Endothelial cell (in vitro differentiated cells): ENCODE results near the gene PPP4R2. TPM values are rescaled to one million over a fixed set of nuclear protein-coding genes. Genes with fewer than 3 reads are reported as not detected.

Experiments
- DNase-seq: peaks from one replicate; pipeline ENCODE4 v3.0.0; 2021; ENCODE audit warnings: low spot score
- H3K27ac Mint-ChIP-seq: one replicate; pipeline ENCODE4 v1.8.0; 2021; ENCODE audit warnings: mixed read lengths, inconsistent platforms; ENCODE audit not compliant: unreplicated experiment
- H3K27me3 Mint-ChIP-seq: one replicate; pipeline ENCODE4 v1.8.0; 2021; ENCODE audit warnings: mild to moderate bottlenecking, moderate library complexity, mixed read lengths, inconsistent platforms; ENCODE audit not compliant: unreplicated experiment
- H3K36me3 Mint-ChIP-seq: one replicate; pipeline ENCODE4 v1.8.0; 2021; ENCODE audit warnings: mild to moderate bottlenecking, low read depth, mixed read lengths, inconsistent platforms; ENCODE audit not compliant: unreplicated experiment
- H3K4me1 Mint-ChIP-seq: one replicate; pipeline ENCODE4 v1.8.0; 2021; ENCODE audit warnings: mild to moderate bottlenecking, mixed read lengths, inconsistent platforms; ENCODE audit not compliant: unreplicated experiment
- H3K4me3 Mint-ChIP-seq: one replicate; pipeline ENCODE4 v1.8.0; 2021; ENCODE audit warnings: mild to moderate bottlenecking, mixed read lengths, inconsistent platforms; ENCODE audit not compliant: unreplicated experiment
- H3K9me3 Mint-ChIP-seq: one replicate; pipeline ENCODE4 v1.8.0; 2021; ENCODE audit warnings: mixed read lengths, inconsistent platforms; ENCODE audit not compliant: unreplicated experiment
- total RNA-seq: library from RNA; stranded (reverse); fragmentation: NEBNext Ultra II Directional; extraction: Animal tissue kit (Norgen Biotek cat#: 25700); gene quantifications from one replicate; pipeline ENCODE4 v1.2.1, GENCODE V29; 2021; ENCODE audit not compliant: unreplicated experiment
- TF ChIP-seq, protein P1 (sequence below): fragments of 200-600 bp; sonication (generic); IDR thresholded peaks from one replicate; pipeline ENCODE4 v1.5.0; 2021; ENCODE audit warnings: antibody characterized with exemption; ENCODE audit not compliant: unreplicated experiment

Gene PPP4R2
- total RNA-seq, 1 donor from 2014 or later, result 100.0 TPM

DNA sequence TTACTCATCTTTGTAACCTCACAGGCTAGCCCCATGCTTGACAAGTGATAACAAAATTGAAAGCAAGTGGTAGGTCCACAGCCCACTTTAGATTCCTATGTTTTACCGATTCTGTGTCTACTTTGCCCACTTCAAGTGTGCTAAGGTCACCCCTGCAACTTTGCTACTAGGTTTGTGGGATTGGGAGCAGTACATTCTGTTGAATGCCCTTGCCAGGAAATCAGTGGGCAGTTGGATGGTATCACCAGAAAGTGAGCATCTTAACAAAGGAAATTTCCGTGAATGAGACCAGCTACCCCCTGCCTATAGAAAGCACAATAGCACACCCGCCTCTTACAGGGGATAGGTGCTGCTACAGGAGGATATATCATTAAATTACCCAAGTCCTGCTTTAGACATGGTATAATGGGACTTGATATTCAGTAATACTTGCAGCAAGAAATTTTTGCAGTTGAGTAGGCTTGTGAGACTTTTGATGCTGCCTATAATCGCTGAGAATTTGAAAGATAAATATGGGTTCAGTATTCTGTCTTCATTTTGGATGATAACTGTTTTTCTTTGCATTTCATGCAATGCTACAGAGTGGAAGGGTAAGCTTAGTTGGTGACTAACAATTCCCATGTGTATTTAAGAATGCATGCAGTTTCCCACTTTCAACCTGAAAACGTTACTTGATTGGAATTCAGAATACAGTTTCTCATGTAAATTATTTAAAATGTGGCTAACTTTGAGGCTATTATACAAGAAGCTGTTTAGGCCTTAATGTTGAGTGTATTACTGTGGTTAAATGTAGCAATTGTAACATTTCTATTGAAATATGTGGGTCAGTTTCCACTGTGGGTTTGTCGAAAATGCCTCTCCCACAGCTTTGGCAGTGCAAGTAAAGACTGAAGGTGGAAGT is 74.3 kb downstream of the PPP4R2 start:
- Mint-ChIP-seq H3K27ac (peak overlapping the region; percentile 17), H3K36me3 (no peaks in the 10 kb centered on the region), H3K9me3 (no peaks in the 10 kb centered on the region), H3K4me3 (no peak overlapping the region), H3K27me3 (no peaks in the 10 kb centered on the region), H3K4me1 (no peaks in the 10 kb centered on the region)
- TF ChIP-seq, protein P1, sequence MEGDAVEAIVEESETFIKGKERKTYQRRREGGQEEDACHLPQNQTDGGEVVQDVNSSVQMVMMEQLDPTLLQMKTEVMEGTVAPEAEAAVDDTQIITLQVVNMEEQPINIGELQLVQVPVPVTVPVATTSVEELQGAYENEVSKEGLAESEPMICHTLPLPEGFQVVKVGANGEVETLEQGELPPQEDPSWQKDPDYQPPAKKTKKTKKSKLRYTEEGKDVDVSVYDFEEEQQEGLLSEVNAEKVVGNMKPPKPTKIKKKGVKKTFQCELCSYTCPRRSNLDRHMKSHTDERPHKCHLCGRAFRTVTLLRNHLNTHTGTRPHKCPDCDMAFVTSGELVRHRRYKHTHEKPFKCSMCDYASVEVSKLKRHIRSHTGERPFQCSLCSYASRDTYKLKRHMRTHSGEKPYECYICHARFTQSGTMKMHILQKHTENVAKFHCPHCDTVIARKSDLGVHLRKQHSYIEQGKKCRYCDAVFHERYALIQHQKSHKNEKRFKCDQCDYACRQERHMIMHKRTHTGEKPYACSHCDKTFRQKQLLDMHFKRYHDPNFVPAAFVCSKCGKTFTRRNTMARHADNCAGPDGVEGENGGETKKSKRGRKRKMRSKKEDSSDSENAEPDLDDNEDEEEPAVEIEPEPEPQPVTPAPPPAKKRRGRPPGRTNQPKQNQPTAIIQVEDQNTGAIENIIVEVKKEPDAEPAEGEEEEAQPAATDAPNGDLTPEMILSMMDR, result no peak
- no peak for DNase-seq

DNA sequence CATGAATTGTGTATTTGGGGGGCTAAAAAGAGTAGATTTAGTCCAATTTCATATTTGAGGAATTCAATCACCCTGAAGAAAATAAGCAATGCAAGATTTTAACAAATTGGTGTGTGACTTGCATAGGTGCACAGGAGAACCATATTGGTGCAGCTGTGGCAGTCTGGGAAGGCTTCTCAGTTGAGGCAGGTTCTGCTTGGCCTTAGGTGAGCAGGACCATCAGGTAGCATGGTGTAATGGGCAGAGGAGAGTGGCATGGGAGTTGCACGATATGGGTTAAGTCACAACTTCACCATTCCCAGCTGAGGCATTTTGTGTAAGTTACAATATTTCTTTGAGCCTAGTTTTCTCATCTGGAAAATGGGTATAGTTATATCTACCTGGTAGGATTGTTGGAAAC is 75.3 kb downstream of the PPP4R2 start:
- Mint-ChIP-seq H3K4me1 (no peaks in the 10 kb centered on the region), H3K27ac (no peak overlapping the region), H3K36me3 (no peaks in the 10 kb centered on the region), H3K4me3 (no peak overlapping the region), H3K27me3 (peaks cover 2% of the 10 kb centered on the region), H3K9me3 (no peaks in the 10 kb centered on the region)
- DNase-seq, result no peak
- TF ChIP-seq, protein P1, result no peak

DNA sequence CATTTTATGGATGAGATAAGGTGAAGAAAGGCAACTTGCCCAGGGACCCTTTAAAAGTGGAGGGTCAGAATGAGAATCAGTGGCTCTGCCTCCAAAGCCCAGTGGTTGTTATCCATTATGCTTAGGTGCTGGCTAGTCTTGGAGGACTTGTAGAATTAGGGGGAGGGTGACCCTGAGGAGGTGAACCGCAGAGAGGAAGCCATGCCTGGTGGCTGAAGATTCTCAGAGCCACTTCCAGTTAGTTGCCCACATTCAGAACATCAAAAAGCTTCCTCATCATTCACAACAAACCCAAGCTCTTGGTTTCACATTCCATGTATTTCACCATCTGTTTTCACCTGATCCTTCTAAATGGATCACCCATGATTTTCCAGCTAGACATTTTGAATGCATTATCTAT is 76.0 kb downstream of the PPP4R2 start:
- Mint-ChIP-seq H3K27ac (no peak overlapping the region), H3K36me3 (no peaks in the 10 kb centered on the region), H3K27me3 (peaks cover 2% of the 10 kb centered on the region), H3K4me3 (no peak overlapping the region), H3K4me1 (no peaks in the 10 kb centered on the region), H3K9me3 (no peaks in the 10 kb centered on the region)
- TF ChIP-seq, protein P1, result no peak
- no peak for DNase-seq

DNA sequence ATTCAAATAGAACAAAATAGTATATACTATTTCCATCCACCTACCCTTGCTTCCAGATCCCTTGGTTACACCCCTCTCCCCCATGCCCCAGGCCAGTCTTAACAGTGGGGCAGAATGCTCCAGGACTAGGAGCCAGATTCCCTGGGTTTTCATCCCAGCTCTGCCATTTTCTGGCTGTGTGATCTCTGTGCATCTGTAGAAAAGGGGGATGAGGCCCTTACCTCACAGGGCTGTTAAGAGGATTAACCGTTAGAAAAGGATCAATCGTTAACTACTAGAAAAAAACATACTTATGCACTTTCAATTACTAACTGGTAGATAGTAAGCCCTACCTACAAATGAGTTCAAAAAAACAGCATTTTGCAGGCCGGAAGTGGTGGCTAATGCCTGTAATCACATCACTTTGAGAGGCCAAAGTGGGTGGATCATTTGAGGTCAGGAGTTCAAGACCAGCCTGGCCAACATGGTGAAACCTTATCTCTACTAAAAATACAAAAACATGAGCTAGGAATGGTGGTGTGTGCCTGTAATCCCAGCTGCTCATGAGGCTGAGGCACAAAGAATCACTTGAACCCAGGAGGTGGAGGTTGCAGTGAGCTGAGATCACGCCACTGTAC is 76.6 kb downstream of the PPP4R2 start:
- peaks cover 2% of the 10 kb centered on the region for H3K27me3 Mint-ChIP-seq
- no peaks in the 10 kb centered on the region for H3K9me3 Mint-ChIP-seq
- no peak for DNase-seq
- TF ChIP-seq, protein P1, result no peak
- no peak overlapping the region for H3K27ac Mint-ChIP-seq
- no peak overlapping the region for H3K4me3 Mint-ChIP-seq
- H3K4me1 Mint-ChIP-seq, result no peaks in the 10 kb centered on the region
- no peaks in the 10 kb centered on the region for H3K36me3 Mint-ChIP-seq

DNA sequence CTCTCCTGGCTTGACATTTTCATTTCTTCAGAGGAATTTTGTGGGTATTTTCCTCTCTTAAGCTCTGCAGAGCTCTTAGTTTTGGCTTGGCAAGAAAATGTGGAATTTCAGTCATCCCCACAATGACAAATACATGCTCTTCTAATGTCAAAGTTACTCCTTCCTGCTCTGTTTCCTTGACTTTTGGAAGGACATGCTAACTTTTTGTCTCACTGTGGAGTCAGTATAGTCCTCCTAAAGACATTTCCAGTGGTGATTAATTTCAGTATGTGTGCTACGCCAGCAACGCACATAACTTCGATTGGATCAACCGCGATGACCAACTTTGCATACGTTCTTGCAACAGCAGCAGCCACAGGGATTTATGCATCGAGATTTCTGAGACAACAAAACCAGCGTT is 78.2 kb downstream of the PPP4R2 start:
- TF ChIP-seq, protein P1, result no peak
- H3K9me3 Mint-ChIP-seq, result no peaks in the 10 kb centered on the region
- H3K36me3 Mint-ChIP-seq, result no peaks in the 10 kb centered on the region
- DNase-seq, result no peak
- H3K27me3 Mint-ChIP-seq, result peaks cover 2% of the 10 kb centered on the region
- H3K4me3 Mint-ChIP-seq, result no peak overlapping the region
- H3K4me1 Mint-ChIP-seq, result no peaks in the 10 kb centered on the region
- H3K27ac Mint-ChIP-seq, result no peak overlapping the region
